Body of pancreas (tissue), 4 donors: ENCODE results near the gene HOXC6. TPM values are rescaled to one million over a fixed set of nuclear protein-coding genes. Genes with fewer than 3 reads are reported as not detected.

ENCODE experiments used
- ATAC-seq: fragments of 150-250 bp; one replicate; pipeline ENCODE4 v1.9.1; 2016
- DNase-seq, 4 donors: peaks; one replicate each; pipeline ENCODE4 v3.0.0-alpha.2; 2019
- H3K27ac ChIP-seq, 4 donors: fragments of 200-600 bp; sonication (generic); 1 replicate in 3 of 4; 2 replicates in 1 of 4; pipeline versions ENCODE4 v1.5.1 to v1.6.1; 2016 to 2019; ENCODE audit warnings: mild to moderate bottlenecking in 1 of 4, mixed read lengths in 1 of 4, moderate library complexity in 1 of 4
- H3K27me3 ChIP-seq, 2 donors: fragments of 200-600 bp; sonication (generic); one replicate each; pipeline ENCODE4 v1.6.0; 2016; ENCODE audit warnings: mild to moderate bottlenecking in 1 of 2
- H3K36me3 ChIP-seq, 2 donors: fragments of 200-600 bp; sonication (generic); replicated peaks in 1 of 2; 2 replicates each; pipeline ENCODE4 v1.5.1; 2016; ENCODE audit warnings: low read depth in 2 of 2; ENCODE audit not compliant: insufficient read depth in 1 of 2
- H3K4me1 ChIP-seq: fragments of 200-600 bp; sonication (generic); one replicate; pipeline ENCODE4 v1.6.0; 2016
- H3K4me3 ChIP-seq, 2 donors: fragments of 200-600 bp; sonication (generic); 1 replicate in 1 of 2; 2 replicates in 1 of 2; pipeline ENCODE4 v1.5.1; 2016 to 2019
- H3K9me3 ChIP-seq, 3 donors: fragments of 200-600 bp; sonication (generic); 1 replicate in 2 of 3; 2 replicates in 1 of 3; pipeline ENCODE4 v1.5.1; 2016
- POLR2A ChIP-seq, 3 donors: fragments of 450-650 bp; IDR thresholded peaks; one replicate each; pipeline ENCODE4 v1.6.1; 2016; ENCODE audit warnings: antibody characterized with exemption in 3 of 3, mild to moderate bottlenecking in 2 of 3
- WGBS, 2 donors: methylation state at CpG; one replicate each; pipeline ENCODE4 v1.1.5; 2017; 5-methylcytosine and 5-hydroxymethylcytosine counted together
- intact Hi-C: fragments of 100-400 bp; cut with DNase I; formaldehyde crosslinking; loops from one replicate; pipeline ENCODE4 v1.15.1; 2023
- total RNA-seq, 2 donors: library from RNA; depleted of rRNA; stranded (reverse); fragments of >200 nt; gene quantifications; one replicate each; pipeline ENCODE4 v1.1.0, GENCODE V29; 2016
- TF ChIP-seq, protein P1 (sequence below), 7 experiments: fragments of 450-650 bp in 4 of 7; fragments of 200-600 bp in 3 of 7; sonication (generic) in 3 of 7; IDR thresholded peaks; one replicate each; pipeline ENCODE4 v1.5.1; 2016 to 2019; ENCODE audit warnings: antibody characterized with exemption in 7 of 7

HOXC6 gene
- total RNA-seq, 2 donors from 2014 or later, result not detected

DNA sequence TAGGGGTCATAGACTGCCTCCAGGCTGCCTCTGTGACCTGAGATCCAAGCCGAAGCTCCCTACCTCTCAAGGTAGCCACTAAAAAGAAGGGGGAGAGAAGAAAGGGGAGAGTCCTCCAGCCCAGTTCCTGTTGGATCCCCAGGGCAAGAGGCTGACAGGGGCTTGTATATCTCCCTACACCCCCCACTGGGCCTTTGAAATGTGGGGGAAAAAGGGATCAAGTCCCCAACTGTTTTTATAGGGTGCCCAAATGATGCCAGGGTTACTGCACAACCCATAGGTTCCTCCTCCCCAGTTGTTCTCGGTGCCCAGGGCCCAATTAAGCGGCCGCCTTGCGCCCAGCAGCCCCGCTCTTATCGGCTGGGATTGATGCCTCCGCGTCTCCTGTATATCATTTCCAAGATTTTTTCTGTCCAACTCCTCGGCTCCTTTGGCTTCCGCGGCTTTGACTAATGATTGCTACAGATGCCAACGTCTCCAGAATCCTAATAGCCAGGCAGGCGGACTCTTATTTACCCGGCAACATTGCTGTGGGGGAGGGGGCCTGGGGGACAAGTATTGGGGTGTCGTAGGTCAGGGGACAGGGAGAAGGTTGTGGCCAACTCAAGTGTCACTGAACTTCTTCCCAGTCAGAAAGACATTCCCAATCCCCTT lies 17.8 kb downstream of the HOXC6 start:
- Histone ChIP-seq H3K27ac (no peak overlapping the region), H3K4me1 (peaks cover 13% of the 10 kb centered on the region), H3K27me3 (peaks cover 3 to 34% of the 10 kb centered on the region in 2 donors), H3K4me3 (no peak overlapping the region), H3K36me3 (no peaks in the 10 kb centered on the region), H3K9me3 (no peaks in the 10 kb centered on the region)
- TF ChIP-seq, protein P1, sequence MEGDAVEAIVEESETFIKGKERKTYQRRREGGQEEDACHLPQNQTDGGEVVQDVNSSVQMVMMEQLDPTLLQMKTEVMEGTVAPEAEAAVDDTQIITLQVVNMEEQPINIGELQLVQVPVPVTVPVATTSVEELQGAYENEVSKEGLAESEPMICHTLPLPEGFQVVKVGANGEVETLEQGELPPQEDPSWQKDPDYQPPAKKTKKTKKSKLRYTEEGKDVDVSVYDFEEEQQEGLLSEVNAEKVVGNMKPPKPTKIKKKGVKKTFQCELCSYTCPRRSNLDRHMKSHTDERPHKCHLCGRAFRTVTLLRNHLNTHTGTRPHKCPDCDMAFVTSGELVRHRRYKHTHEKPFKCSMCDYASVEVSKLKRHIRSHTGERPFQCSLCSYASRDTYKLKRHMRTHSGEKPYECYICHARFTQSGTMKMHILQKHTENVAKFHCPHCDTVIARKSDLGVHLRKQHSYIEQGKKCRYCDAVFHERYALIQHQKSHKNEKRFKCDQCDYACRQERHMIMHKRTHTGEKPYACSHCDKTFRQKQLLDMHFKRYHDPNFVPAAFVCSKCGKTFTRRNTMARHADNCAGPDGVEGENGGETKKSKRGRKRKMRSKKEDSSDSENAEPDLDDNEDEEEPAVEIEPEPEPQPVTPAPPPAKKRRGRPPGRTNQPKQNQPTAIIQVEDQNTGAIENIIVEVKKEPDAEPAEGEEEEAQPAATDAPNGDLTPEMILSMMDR (IDR thresholded peaks at IDR 0.05), result no peak
- no peak for TF ChIP-seq POLR2A (IDR thresholded peaks at IDR 0.05)
- no peak for DNase-seq
- ATAC-seq, result no peak
- intact Hi-C loops, result no loop called here
- 21% methylated on average over 16 of the region's 16 CpGs for WGBS, 2 donors

DNA sequence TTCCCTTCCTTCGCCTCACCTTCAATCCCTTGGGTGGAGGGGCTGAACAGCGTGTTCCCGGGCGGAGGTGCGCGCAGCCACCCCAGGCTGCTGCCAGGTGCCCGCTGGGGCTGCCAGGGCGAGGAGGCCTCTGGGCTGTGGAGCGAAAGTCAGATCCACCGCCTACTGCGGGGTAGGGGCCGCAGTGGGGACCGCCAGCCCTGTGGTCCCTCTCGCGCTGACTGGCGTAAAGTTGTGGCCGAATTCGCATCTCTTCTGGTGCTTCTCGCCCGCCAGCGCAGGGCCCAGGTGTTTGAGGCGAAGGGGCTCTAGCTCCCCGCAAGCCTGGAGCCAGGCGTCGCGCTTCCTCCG lies 18.5 kb downstream of the HOXC6 start:
- no peak overlapping the region for H3K27ac ChIP-seq
- no peak overlapping the region for H3K4me3 ChIP-seq
- DNase-seq (no peak), ATAC-seq (peak; percentile 35)
- H3K9me3 ChIP-seq, result no peaks in the 10 kb centered on the region
- no peaks in the 10 kb centered on the region for H3K36me3 ChIP-seq
- TF ChIP-seq, protein P1 (IDR thresholded peaks at IDR 0.05), result no peak
- TF ChIP-seq POLR2A (IDR thresholded peaks at IDR 0.05), result no peak
- intact Hi-C loops, result no loop called here
- 14% methylated on average over 16 to 27 of the region's 27 CpGs for WGBS, 2 donors
- H3K27me3 ChIP-seq, result peaks cover 3 to 34% of the 10 kb centered on the region in 2 donors
- H3K4me1 ChIP-seq, result peaks cover 13% of the 10 kb centered on the region

DNA sequence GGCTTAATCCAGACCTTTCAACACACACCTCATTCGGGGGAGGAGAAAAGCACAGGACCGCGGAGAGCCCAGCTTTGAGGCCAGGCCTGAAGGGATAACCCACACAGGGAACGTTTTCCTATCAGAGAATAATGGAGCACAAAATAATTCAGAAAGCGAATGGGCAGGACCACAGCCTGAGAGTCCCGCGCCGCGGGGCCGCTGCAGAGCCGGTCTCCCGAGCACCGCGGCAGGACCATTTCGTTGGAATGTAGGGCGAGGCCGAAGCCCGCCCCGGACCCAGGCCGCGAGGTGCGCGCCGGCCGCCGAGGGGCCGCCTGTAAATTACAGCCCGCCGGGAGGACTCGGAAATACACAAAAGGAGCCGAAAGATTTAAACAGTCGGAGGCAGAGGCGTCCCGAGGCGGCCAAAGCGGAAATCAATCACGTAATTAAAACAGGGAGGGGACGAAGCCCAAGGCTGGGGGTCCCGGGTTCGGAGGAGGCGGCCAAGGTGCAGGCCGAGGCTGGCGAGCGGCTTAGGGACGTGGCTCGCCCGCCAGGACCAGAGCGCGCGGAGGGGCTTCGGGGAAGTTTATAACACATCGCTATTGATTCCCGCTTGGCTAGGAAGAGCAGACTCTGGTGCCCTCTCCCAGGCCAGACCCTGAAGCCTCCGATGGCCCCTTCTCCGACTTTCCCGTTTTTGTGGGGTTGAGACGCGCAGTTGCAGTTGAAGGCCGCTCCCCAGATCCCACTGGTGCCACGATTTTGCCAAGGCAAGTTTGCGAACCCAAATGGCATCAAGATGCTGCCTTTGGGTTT lies 19.1 kb downstream of the HOXC6 start:
- TF ChIP-seq POLR2A (IDR thresholded peaks at IDR 0.05), result no peak
- TF ChIP-seq, protein P1 (IDR thresholded peaks at IDR 0.05), result no peak
- Histone ChIP-seq H3K9me3 (no peaks in the 10 kb centered on the region), H3K4me3 (no peak overlapping the region), H3K27me3 (peaks cover 3 to 30% of the 10 kb centered on the region in 2 donors), H3K27ac (no peak overlapping the region), H3K4me1 (peaks cover 13% of the 10 kb centered on the region), H3K36me3 (no peaks in the 10 kb centered on the region)
- 7 to 19% methylated on average over 29 to 60 of the region's 61 CpGs for WGBS, 2 donors
- DNase-seq, result no peak
- intact Hi-C loops, result no loop called here
- no peak for ATAC-seq

DNA sequence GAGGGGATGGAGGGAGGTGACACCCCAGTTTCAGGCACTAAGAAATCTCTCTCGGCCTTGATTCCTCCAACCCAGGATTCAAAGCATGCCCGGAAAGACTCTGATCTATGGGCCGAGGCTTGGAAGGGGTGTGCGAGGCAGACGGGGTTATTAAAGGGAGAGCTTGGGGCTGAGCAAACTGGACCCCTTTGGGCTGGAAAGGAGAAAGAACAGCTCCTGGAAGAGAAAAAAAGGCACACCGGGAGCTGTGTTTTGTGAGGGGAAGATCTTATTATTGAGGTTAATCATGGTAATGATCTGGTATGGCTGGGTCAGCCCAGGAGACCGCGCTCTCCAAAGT lies 19.7 kb downstream of the HOXC6 start:
- no peak for TF ChIP-seq POLR2A (IDR thresholded peaks at IDR 0.05)
- TF ChIP-seq, protein P1 (IDR thresholded peaks at IDR 0.05), result no peak
- H3K27ac ChIP-seq, result no peak overlapping the region
- H3K4me3 ChIP-seq, result no peak overlapping the region
- H3K27me3 ChIP-seq, result peaks cover 3 to 32% of the 10 kb centered on the region in 2 donors
- intact Hi-C loops, result no loop called here
- WGBS, 2 donors, result 37 to 46% methylated on average over 8 of the region's 8 CpGs
- ATAC-seq (no peak), DNase-seq (no peak)
- peaks cover 13% of the 10 kb centered on the region for H3K4me1 ChIP-seq
- no peaks in the 10 kb centered on the region for H3K36me3 ChIP-seq
- no peaks in the 10 kb centered on the region for H3K9me3 ChIP-seq
